Fibroblast of mammary gland (primary cell): Measurements from ENCODE around the gene TCTA.
"Not testable (repeated sequence)": the region's sequence is repeated elsewhere in the genome, so short reads cannot be mapped to it uniquely, and the experiment has no call there.

Experiments used
- DNase-seq: peaks from one replicate; pipeline ENCODE4 v3.0.0-alpha.2; 2010; ENCODE audit warnings: low read depth
- H3K4me3 ChIP-seq: 2 replicates; pipeline ENCODE4 v1.5.1; 2011; ENCODE audit warnings: low read depth, mild to moderate bottlenecking, low read length, moderate library complexity; ENCODE audit not compliant: control insufficient read depth
- TF ChIP-seq, protein P1 (sequence below): conservative IDR thresholded peaks from 2 replicates; pipeline ENCODE4 v1.5.1; 2011; ENCODE audit warnings: low read depth, low read length, inconsistent platforms; ENCODE audit not compliant: control insufficient read depth, insufficient read depth

The TCTA gene

DNA sequence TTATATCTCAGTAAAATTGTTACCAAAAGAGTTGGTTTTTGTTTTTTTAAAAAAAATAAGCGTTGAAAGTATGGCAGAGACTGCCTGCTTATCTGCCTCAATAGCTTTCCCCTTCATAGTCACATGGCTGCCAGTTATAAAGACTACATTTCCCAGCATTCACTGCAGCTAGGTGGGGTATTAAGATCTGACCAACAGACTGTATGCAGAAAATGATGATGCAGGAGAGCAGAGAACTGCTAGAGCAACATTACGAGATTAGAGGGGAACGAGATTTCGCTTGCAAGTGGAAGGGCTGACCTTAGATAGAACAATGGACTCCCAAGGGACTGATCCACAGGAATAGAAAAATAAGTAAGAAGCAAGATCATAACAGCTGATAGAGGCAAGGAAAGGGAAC lies 14.8 kb upstream of the TCTA start:
- no peak overlapping the region for H3K4me3 ChIP-seq
- peak; percentile 63 for DNase-seq
- TF ChIP-seq, protein P1, sequence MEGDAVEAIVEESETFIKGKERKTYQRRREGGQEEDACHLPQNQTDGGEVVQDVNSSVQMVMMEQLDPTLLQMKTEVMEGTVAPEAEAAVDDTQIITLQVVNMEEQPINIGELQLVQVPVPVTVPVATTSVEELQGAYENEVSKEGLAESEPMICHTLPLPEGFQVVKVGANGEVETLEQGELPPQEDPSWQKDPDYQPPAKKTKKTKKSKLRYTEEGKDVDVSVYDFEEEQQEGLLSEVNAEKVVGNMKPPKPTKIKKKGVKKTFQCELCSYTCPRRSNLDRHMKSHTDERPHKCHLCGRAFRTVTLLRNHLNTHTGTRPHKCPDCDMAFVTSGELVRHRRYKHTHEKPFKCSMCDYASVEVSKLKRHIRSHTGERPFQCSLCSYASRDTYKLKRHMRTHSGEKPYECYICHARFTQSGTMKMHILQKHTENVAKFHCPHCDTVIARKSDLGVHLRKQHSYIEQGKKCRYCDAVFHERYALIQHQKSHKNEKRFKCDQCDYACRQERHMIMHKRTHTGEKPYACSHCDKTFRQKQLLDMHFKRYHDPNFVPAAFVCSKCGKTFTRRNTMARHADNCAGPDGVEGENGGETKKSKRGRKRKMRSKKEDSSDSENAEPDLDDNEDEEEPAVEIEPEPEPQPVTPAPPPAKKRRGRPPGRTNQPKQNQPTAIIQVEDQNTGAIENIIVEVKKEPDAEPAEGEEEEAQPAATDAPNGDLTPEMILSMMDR = no peak

DNA sequence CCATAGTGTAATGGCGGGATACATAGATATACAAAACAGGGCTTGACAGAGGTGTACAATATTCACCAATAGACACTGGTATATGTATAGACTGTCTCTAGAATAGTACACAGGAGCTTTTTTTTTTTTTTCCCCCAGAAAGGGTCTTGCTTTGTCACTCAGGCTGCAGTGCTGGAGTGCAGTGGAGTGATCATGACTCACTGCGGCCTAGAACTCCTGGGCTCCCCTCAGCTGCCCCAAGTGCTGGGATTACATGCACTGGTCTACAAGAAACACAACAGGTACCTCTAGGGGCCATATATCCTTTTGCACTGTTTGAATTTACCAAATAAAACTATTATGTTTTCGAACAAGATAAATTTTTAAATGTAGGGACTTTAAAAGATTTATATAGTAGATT lies 12.8 kb upstream of the TCTA start:
- DNase-seq = peak; percentile 38
- TF ChIP-seq, protein P1 = no peak
- H3K4me3 ChIP-seq = no peak overlapping the region

DNA sequence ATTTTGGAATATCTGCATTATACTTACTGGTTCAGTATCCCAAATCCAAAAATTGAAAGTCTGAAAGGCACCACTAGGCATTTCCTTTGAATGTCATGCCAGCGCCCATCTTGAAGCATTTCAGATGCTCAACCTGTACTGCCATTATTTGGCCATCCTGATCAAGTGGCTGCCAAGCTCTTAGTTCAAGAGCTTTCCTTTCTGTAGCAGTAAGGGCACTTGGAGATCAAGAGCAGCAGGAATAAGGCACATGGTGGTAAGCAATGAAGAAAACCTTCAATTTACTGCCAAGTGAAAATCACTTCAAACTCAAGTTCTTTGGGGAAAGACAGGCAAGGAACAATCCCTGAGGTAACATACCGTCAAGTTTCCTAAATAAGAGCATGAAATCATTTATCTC lies 10.5 kb upstream of the TCTA start:
- TF ChIP-seq, protein P1 = no peak

DNA sequence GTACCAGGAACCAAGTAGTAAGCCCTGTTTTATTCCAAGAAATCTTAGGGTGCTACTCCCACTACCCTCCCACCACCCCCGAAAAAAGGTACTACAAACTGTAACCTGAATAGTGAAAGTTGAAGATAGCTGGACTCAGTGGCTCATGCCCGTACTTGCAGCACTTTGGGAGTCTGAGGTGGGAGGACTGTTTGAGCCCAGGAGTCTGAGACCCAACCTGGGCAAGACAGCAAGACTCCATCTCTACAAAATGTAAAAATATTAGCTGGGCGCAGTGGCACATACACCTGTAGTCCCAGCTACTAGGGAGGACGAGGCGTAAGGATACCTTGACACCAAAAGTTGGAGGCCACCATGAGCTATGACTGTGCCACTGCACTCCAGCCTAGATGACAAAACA lies 8.3 kb upstream of the TCTA start:
- no peak for DNase-seq
- no peak overlapping the region for H3K4me3 ChIP-seq
- TF ChIP-seq, protein P1 = no peak

More for the DNA sequence above, 10.5 kb upstream of the TCTA start:
- H3K4me3 ChIP-seq = no peak overlapping the region
- DNase-seq = no peak

DNA sequence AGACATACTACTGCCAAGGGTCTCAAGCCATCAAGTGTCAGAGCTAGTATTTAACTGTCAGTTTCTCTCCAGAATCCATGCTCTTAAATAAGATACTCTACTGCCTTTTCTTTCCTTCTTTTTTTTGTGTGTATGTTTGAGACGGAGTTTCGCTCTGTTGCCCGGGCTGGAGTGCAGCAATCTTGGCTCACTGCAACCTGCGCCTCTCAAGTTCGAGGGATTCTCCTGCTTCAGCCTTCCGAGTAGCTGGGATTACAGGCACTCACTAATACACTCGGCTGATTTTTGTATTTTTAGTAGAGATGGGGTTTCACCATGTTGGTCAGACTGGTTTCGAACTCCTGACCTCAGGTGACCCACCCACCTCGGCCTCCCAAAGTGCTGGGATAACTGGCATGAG lies 6.7 kb upstream of the TCTA start:
- not testable (repeated sequence) for DNase-seq, H3K4me3 ChIP-seq

DNA sequence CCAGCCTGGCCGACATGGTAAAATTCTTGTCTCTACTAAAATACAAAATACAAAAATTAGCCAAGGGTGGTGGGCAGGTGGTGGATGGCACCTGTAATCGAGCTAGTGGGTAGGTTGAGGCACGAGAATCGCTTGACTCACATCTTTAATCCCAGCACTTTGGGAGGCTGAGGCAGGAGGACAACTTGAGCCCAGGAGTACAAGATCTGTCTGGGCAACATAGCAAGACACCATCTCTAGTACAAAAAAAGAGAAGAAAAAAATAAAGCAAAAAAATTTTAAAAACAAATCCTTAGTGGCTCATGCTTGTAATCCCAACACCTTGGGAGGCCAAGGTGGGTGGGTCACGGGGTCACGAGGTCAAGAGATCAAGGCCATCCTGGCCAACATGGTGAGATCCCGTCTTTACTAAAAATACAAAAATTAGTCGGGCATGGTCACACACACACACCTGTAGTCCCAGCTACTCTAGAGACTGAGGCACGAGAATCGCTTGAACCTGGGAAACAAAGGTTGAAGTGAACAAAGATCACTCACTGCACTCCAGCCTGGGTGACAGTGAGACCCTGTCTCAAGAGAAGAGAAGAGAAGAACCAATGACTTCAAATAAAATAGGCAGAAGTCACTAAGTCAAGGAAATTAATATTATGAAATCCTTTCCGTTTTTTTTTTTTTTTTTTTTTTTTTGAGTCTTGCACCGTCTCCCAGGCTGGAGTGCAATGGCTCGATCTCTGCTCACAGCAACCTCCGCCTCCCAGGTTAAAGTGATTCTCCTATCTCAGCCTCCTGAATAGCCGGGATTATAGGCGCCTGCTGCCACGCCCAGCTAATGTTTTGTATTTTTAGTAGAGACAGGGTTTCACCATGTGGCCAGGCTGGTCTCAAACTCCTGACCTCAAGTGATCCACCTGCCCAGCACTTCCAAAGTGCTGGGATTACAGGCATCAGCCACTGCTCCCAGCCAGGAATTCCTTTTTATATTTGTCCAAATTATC lies 5.4 kb upstream of the TCTA start:
- no peak for DNase-seq
- H3K4me3 ChIP-seq = no peak overlapping the region
- TF ChIP-seq, protein P1 = no peak

DNA sequence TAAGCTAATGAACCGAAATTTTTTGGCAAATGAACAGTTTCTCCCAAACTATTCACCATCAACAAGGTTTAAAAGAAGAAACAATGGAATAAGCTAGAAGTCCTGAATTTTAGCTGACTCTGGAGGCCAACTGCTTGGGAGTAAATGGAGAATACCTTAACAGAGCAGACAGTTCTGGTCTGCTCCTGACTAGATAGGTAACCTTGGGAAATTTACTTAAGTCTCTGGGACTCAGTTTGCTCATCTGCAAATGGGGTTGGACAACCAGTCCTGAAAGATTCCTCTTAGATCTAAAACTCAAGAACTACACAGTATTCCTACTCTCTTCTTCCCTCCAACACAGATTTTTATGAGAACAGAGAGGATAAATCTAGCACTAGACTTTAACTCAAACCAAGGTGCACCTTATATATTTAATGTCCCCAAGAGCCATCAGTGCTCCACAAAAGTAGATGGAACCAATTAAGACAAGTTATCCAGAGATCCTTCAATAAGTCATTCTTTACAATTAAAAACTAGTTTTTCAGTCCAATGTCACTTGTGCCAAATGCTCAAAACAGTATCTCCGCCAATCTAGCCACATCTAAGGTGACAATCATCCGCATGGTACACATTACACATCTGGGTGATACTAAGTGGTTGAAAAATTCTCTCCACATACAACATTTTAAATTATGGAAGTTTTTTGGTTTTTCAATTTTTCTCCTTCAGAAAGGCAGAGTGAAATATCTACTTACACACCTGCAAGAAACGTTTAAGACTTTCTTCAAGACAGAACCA lies 2.0 kb upstream of the TCTA start:
- DNase-seq = no peak
- peak overlapping the region; percentile 96 for H3K4me3 ChIP-seq
- TF ChIP-seq, protein P1 = no peak
